HCT116 (cell line): ENCODE data around the gene TMEM123. TPM values are rescaled to one million over a fixed set of nuclear protein-coding genes. Genes with fewer than 3 reads are reported as not detected.

Source experiments
- ATAC-seq: fragments of 200-7000 bp; cut with Tn5 transposase; 2 replicates; pipeline ENCODE4 v1.9.1; 2020; ENCODE audit warnings: mild to moderate bottlenecking, moderate library complexity
- BruUV-seq: library from RNA; stranded (reverse); fragments of 400-500 nt; replicated peaks from 2 replicates; lab custom pipeline; 2021; lab: Mats Ljungman, UMichigan
- CTCF ChIA-PET: fragments of 300-600 bp; sonication (Branson Sonifier 250); formaldehyde crosslinking; loops from one replicate; lab custom pipeline; 2021; ENCODE audit warnings: antibody characterized with exemption; lab: Charles Lee
- POLR2A ChIA-PET: fragments of 300-600, 350-600 bp; sonication (Branson Sonifier 250); formaldehyde crosslinking; loops from one replicate; lab custom pipeline; 2021; ENCODE audit warnings: antibody characterized with exemption; lab: Charles Lee
- RAD21 ChIA-PET, 2 experiments: fragments of 300-600 bp; sonication (Branson Sonifier 250); formaldehyde crosslinking; loops; one replicate each; lab custom pipeline; 2023; ENCODE audit warnings: low total read pairs in 2 of 2; ENCODE audit not compliant: uncharacterized antibody in 2 of 2, unreplicated experiment in 2 of 2, low non-redundant PET in 1 of 2; lab: Charles Lee
- DNase-seq: peaks from one replicate; pipeline ENCODE4 v3.0.0-alpha.2; 2010; ENCODE audit warnings: low read depth, low spot score
- H2AFZ ChIP-seq: fragments of 200-600 bp; shearing (Covaris generic), sonication (generic); 2 replicates; pipeline ENCODE4 v1.6.1; 2017; ENCODE audit warnings: low read depth, mixed run types, mixed read lengths, antibody characterized with exemption, low read length; ENCODE audit not compliant: poor library complexity, severe bottlenecking
- H3K27ac ChIP-seq: 2 replicates; pipeline ENCODE4 v1.5.1; 2012; ENCODE audit warnings: low read depth, low read length
- H3K27me3 ChIP-seq: fragments of 200-600 bp; sonication (generic); 2 replicates; pipeline ENCODE4 v1.6.1; 2016; ENCODE audit warnings: mixed run types, low read length, mixed read lengths; ENCODE audit not compliant: insufficient read depth
- H3K36me3 ChIP-seq, 2 experiments: fragments of 200-500 bp in 1 of 2; fragments of 200-600 bp in 1 of 2; sonication (Bioruptor generic) in 1 of 2; sonication (generic) in 1 of 2; 2 replicates each; pipeline versions ENCODE4 v1.5.1 to v1.6.1; 2014 to 2016; ENCODE audit warnings: low read length in 2 of 2, inconsistent platforms in 1 of 2, mixed read lengths in 1 of 2, mixed run types in 1 of 2; ENCODE audit not compliant: insufficient read depth in 2 of 2, control insufficient read depth in 1 of 2
- H3K4me1 ChIP-seq, 2 experiments: fragments of 200-600 bp in 1 of 2; sonication (generic) in 1 of 2; 2 replicates each; pipeline versions ENCODE4 v1.5.1 to v1.6.1; 2012 to 2017; ENCODE audit warnings: low read length in 2 of 2, inconsistent platforms in 1 of 2, mild to moderate bottlenecking in 1 of 2, mixed read lengths in 1 of 2, mixed run types in 1 of 2, moderate library complexity in 1 of 2; ENCODE audit not compliant: insufficient read depth in 2 of 2, control insufficient read depth in 1 of 2
- H3K4me2 ChIP-seq: fragments of 200-600 bp; sonication (generic); 2 replicates; pipeline ENCODE4 v1.6.1; 2017; ENCODE audit warnings: mixed run types, low read length, mixed read lengths
- H3K4me3 ChIP-seq, 2 experiments: fragments of 200-600 bp in 1 of 2; sonication (generic) in 1 of 2; replicated peaks in 1 of 2; 2 replicates each; pipeline ENCODE4 v1.5.1; 2011 to 2016; ENCODE audit warnings: low read length in 2 of 2, control low read depth in 1 of 2, low read depth in 1 of 2, mild to moderate bottlenecking in 1 of 2, mixed read lengths in 1 of 2, mixed run types in 1 of 2
- H3K79me2 ChIP-seq: fragments of 200-600 bp; sonication (generic); 2 replicates; pipeline ENCODE4 v1.6.1; 2017; ENCODE audit warnings: mild to moderate bottlenecking, mixed run types, low read length, moderate library complexity, mixed read lengths; ENCODE audit not compliant: insufficient read depth
- H3K9ac ChIP-seq: fragments of 200-600 bp; sonication (generic); 2 replicates; pipeline ENCODE4 v1.6.1; 2016; ENCODE audit warnings: low read length, mixed read lengths
- H3K9me2 ChIP-seq: fragments of 200-600 bp; sonication (generic), shearing (Covaris generic); 2 replicates; pipeline ENCODE4 v1.6.1; 2017; ENCODE audit warnings: mixed run types, mild to moderate bottlenecking, moderate library complexity; ENCODE audit not compliant: insufficient read depth
- H3K9me3 ChIP-seq, 2 experiments: fragments of 200-500 bp in 1 of 2; fragments of 200-600 bp in 1 of 2; sonication (Bioruptor generic) in 1 of 2; sonication (generic) in 1 of 2; 2 replicates each; pipeline ENCODE4 v1.6.1; 2014 to 2017; ENCODE audit warnings: low read length in 2 of 2, mixed read lengths in 2 of 2, inconsistent platforms in 1 of 2, low read depth in 1 of 2, mild to moderate bottlenecking in 1 of 2, mixed run types in 1 of 2, moderate library complexity in 1 of 2; ENCODE audit not compliant: control insufficient read depth in 1 of 2, insufficient read depth in 1 of 2
- H4K20me1 ChIP-seq: fragments of 200-600 bp; sonication (generic), shearing (Covaris generic); 2 replicates; pipeline ENCODE4 v1.6.1; 2017; ENCODE audit warnings: mixed run types, mild to moderate bottlenecking, moderate library complexity; ENCODE audit not compliant: insufficient read depth
- ATF3 ChIP-seq: IDR thresholded peaks from 2 replicates; pipeline ENCODE4 v1.6.1; 2012
- CEBPB ChIP-seq: IDR thresholded peaks from 2 replicates; pipeline ENCODE4 v1.6.1; 2012; ENCODE audit warnings: low read depth
- CTCF ChIP-seq, 3 experiments: fragments of 200-600 bp in 1 of 3; sonication (generic) in 1 of 3; IDR thresholded peaks in 2 of 3; conservative IDR thresholded peaks in 1 of 3; 2 replicates each; pipeline ENCODE4 v1.5.1; 2012 to 2017; ENCODE audit warnings: low read depth in 2 of 3, low read length in 2 of 3, antibody characterized with exemption in 1 of 3, borderline replicate concordance in 1 of 3, control low read depth in 1 of 3, mild to moderate bottlenecking in 1 of 3, mixed read lengths in 1 of 3, mixed run types in 1 of 3, moderate library complexity in 1 of 3; ENCODE audit not compliant: insufficient read depth in 1 of 3
- ELF1 ChIP-seq: IDR thresholded peaks from 2 replicates; pipeline ENCODE4 v1.6.1; 2012; ENCODE audit warnings: low read depth, borderline replicate concordance
- EZH2 ChIP-seq: fragments of 200-600 bp; sonication (generic); IDR thresholded peaks from 2 replicates; pipeline ENCODE4 v1.6.1; 2017; ENCODE audit warnings: antibody characterized with exemption, mixed run types
- FOSL1 ChIP-seq: IDR thresholded peaks from 2 replicates; pipeline ENCODE4 v1.6.1; 2012; ENCODE audit warnings: low read depth
- JUND ChIP-seq: IDR thresholded peaks from 2 replicates; pipeline ENCODE4 v1.6.1; 2012
- POLR2A ChIP-seq: IDR thresholded peaks from 2 replicates; pipeline ENCODE4 v1.7.0; 2011; ENCODE audit warnings: borderline replicate concordance; ENCODE audit not compliant: insufficient read depth, insufficient read length; ENCODE audit errors: extremely low read depth
- POLR2AphosphoS5 ChIP-seq: IDR thresholded peaks from 2 replicates; pipeline ENCODE4 v1.6.1; 2011; ENCODE audit warnings: mild to moderate bottlenecking, low read depth, low read length, moderate library complexity
- SIN3A ChIP-seq: IDR thresholded peaks from 2 replicates; pipeline ENCODE4 v1.6.1; 2012; ENCODE audit warnings: low read depth
- TCF7L2 ChIP-seq: IDR thresholded peaks from 2 replicates; pipeline ENCODE4 v1.7.0; 2011; ENCODE audit warnings: borderline replicate concordance, inconsistent platforms; ENCODE audit not compliant: insufficient read depth, insufficient read length; ENCODE audit errors: extremely low read depth
- ZFX ChIP-seq: fragments of 450-650 bp; IDR thresholded peaks from 2 replicates; pipeline ENCODE4 v1.6.1; 2017
- intact Hi-C: fragments of 100-400 bp; cut with micrococcal nuclease; formaldehyde crosslinking; loops from 2 replicates; pipeline ENCODE4 v1.10.0; 2022
- total RNA-seq: library from RNA; stranded (reverse); gene quantifications from one replicate; pipeline ENCODE4 v1.2.1, GENCODE V29; 2021; ENCODE audit not compliant: unreplicated experiment
- TF ChIP-seq, protein P1 (sequence below): IDR thresholded peaks from 2 replicates; pipeline ENCODE4 v1.6.1; 2012
- TF ChIP-seq, protein P2 (sequence below): IDR thresholded peaks from 2 replicates; pipeline ENCODE4 v1.6.1; 2012; ENCODE audit warnings: low read depth
- TF ChIP-seq, protein P3 (sequence below): IDR thresholded peaks from 2 replicates; pipeline ENCODE4 v1.6.1; 2011; ENCODE audit warnings: mild to moderate bottlenecking, low read length, moderate library complexity; ENCODE audit not compliant: insufficient replicate concordance; ENCODE audit errors: extremely low read depth

The TMEM123 gene
- total RNA-seq, 1 experiment from 2014 or later, result 217 TPM

- TF ChIP-seq EZH2 (no peak), SIN3A (no peak), ZFX (no peak), POLR2A (no peak), ELF1 (no peak)
- TF ChIP-seq, protein P1, sequence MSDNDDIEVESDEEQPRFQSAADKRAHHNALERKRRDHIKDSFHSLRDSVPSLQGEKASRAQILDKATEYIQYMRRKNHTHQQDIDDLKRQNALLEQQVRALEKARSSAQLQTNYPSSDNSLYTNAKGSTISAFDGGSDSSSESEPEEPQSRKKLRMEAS, result no peak
These were observed 87.6 kb downstream of the TMEM123 start (continued) for GRCh38 chr11:102364991-102365390.

- intact Hi-C loops, result no loop called here
- Histone ChIP-seq H3K79me2 (peaks cover 37% of the 10 kb centered on the region), H3K9ac (no peak overlapping the region), H3K27me3 (no peaks in the 10 kb centered on the region), H3K4me3 (no peak overlapping the region), H3K4me2 (no peak overlapping the region), H3K36me3 (peaks cover 15 to 31% of the 10 kb centered on the region in 2 experiments), H3K9me3 (no peaks in the 10 kb centered on the region), H3K27ac (no peak overlapping the region), H3K9me2 (no peaks in the 10 kb centered on the region), H4K20me1 (no peaks in the 10 kb centered on the region), H3K4me1 (no peaks in the 10 kb centered on the region), H2AFZ (no peak overlapping the region)
- CTCF ChIA-PET, result no interaction called here
- POLR2A ChIA-PET, result no interaction called here
- DNase-seq (no peak), ATAC-seq (no peak; the same call in 1 of the 2 replicates)
- RAD21 ChIA-PET, result no interaction called here
- no TSS peak for BruUV-seq
- no peak for TF ChIP-seq EZH2
- no peak for TF ChIP-seq CTCF (IDR thresholded peaks at IDR 0.05 in 2 of 3, conservative IDR thresholded peaks at IDR 0.05 in 1 of 3; ENCODE audit: borderline replicate concordance in 1 of 3, insufficient read depth in 1 of 3, low read depth in 2 of 3, low read length in 2 of 3)
- TF ChIP-seq ELF1, result no peak
- TF ChIP-seq CEBPB, result no peak
- no peak for TF ChIP-seq TCF7L2
- TF ChIP-seq, protein P2, sequence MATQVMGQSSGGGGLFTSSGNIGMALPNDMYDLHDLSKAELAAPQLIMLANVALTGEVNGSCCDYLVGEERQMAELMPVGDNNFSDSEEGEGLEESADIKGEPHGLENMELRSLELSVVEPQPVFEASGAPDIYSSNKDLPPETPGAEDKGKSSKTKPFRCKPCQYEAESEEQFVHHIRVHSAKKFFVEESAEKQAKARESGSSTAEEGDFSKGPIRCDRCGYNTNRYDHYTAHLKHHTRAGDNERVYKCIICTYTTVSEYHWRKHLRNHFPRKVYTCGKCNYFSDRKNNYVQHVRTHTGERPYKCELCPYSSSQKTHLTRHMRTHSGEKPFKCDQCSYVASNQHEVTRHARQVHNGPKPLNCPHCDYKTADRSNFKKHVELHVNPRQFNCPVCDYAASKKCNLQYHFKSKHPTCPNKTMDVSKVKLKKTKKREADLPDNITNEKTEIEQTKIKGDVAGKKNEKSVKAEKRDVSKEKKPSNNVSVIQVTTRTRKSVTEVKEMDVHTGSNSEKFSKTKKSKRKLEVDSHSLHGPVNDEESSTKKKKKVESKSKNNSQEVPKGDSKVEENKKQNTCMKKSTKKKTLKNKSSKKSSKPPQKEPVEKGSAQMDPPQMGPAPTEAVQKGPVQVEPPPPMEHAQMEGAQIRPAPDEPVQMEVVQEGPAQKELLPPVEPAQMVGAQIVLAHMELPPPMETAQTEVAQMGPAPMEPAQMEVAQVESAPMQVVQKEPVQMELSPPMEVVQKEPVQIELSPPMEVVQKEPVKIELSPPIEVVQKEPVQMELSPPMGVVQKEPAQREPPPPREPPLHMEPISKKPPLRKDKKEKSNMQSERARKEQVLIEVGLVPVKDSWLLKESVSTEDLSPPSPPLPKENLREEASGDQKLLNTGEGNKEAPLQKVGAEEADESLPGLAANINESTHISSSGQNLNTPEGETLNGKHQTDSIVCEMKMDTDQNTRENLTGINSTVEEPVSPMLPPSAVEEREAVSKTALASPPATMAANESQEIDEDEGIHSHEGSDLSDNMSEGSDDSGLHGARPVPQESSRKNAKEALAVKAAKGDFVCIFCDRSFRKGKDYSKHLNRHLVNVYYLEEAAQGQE, result no peak
- no peak for TF ChIP-seq SIN3A
- no peak for TF ChIP-seq JUND
- TF ChIP-seq, protein P3, sequence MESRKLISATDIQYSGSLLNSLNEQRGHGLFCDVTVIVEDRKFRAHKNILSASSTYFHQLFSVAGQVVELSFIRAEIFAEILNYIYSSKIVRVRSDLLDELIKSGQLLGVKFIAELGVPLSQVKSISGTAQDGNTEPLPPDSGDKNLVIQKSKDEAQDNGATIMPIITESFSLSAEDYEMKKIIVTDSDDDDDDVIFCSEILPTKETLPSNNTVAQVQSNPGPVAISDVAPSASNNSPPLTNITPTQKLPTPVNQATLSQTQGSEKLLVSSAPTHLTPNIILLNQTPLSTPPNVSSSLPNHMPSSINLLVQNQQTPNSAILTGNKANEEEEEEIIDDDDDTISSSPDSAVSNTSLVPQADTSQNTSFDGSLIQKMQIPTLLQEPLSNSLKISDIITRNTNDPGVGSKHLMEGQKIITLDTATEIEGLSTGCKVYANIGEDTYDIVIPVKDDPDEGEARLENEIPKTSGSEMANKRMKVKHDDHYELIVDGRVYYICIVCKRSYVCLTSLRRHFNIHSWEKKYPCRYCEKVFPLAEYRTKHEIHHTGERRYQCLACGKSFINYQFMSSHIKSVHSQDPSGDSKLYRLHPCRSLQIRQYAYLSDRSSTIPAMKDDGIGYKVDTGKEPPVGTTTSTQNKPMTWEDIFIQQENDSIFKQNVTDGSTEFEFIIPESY, result no peak
- TF ChIP-seq ATF3, result no peak
- no peak for TF ChIP-seq ZFX
- TF ChIP-seq, protein P1, result no peak
- TF ChIP-seq POLR2AphosphoS5, result no peak
- TF ChIP-seq FOSL1, result no peak
These were observed 91.2 kb downstream of the TMEM123 start for GRCh38 chr11:102361086-102362031.
